Measurements from ENCODE around the gene TWF2. TPM values are rescaled to one million over a fixed set of nuclear protein-coding genes. Genes with fewer than 3 reads are reported as not detected.
A peak's percentile ranks its signal among the peaks of the same experiment; 100 is the strongest.

The TWF2 gene
- total and polyA plus RNA-seq, 9 of the 15 experiments (the other 6 are each of a cell fraction or from before 2014, with no cell fraction given) = 0.11 to 61.9 (median 29.7) TPM

DNA sequence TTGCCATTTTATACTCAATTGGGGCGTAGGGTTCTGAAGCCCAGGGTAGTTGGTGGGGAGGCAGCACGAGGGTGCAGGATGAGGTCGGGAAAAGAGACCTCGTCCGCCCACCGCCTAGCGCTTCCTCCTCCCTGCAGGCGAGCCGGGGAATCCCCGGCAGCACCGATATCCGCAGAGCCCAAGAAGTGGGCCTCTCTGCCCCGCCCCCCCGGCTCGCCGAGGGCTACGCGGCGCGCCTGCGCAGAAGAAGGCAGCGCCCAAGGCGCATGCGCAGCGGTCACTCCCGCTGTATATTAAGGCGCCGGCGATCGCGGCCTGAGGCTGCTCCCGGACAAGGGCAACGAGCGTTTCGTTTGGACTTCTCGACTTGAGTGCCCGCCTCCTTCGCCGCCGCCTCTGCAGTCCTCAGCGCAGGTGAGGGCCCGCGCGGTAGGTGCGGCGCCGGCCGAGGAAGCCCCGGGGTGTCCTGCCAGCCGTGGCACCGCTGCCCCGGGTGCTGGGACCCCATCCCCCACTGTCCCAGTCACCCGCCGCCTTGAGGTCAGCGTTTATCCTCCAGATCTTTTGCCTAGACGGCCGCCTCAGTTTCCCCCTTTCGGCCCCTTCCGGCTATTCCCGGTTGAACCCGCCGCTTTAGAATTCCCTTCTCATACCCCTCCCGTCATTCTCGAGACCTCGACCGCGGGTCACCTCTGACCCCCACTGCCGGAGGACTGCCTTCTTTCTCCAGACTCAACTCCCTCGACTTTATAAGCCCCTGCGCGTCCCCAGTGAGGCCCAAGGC is 40.9 kb downstream of the TWF2 start, which contains the start of gene ALAS1 (continued):
- TF ChIP-seq HNRNPH1 (optimal IDR thresholded peaks at IDR 0.05; ENCODE audit: low read depth, low read length) (no peak), ZFX (CRISPR knock-in tag; IDR thresholded peaks at IDR 0.05) (peak; percentile 77), SP1 (CRISPR knock-in tag; IDR thresholded peaks at IDR 0.05) (0 out of 2 replicates have a peak, but pooled peaks have one; percentile 13), KDM5B (IDR thresholded peaks at IDR 0.05; ENCODE audit: insufficient replicate concordance, low read depth, low read length) (peak; percentile 78), NKRF (IDR thresholded peaks at IDR 0.05; ENCODE audit: borderline replicate concordance) (0 out of 2 replicates have a peak, but pooled peaks have one; percentile 21), TGIF2 (CRISPR knock-in tag; IDR thresholded peaks at IDR 0.05) (no peak), MECOM (CRISPR knock-in tag; IDR thresholded peaks at IDR 0.05) (no peak), KAT8 (IDR thresholded peaks at IDR 0.05; ENCODE audit: low read depth) (no peak), ILK (tag; IDR thresholded peaks at IDR 0.05; ENCODE audit: borderline replicate concordance, low read depth) (no peak), RAD21 (CRISPR knock-in tag; conservative IDR thresholded peaks at IDR 0.05 in 1 of 2, IDR thresholded peaks at IDR 0.05 in 1 of 2) (peak in 1 of 2 experiments; percentile 24; a peak in 1 of 4 replicates), PML (IDR thresholded peaks at IDR 0.05; ENCODE audit: low read length) (no peak)
- TF ChIP-seq, protein P1, sequence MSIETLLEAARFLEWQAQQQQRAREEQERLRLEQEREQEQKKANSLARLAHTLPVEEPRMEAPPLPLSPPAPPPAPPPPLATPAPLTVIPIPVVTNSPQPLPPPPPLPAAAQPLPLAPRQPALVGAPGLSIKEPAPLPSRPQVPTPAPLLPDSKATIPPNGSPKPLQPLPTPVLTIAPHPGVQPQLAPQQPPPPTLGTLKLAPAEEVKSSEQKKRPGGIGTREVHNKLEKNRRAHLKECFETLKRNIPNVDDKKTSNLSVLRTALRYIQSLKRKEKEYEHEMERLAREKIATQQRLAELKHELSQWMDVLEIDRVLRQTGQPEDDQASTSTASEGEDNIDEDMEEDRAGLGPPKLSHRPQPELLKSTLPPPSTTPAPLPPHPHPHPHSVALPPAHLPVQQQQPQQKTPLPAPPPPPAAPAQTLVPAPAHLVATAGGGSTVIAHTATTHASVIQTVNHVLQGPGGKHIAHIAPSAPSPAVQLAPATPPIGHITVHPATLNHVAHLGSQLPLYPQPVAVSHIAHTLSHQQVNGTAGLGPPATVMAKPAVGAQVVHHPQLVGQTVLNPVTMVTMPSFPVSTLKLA (conservative IDR thresholded peaks at IDR 0.05) = peak in 1 of 2 experiments; percentile 50; a peak in 2 of 4 replicates

All from K562 (cell line).